ENCODE measurements around the gene PKDCC. TPM values are rescaled to one million over a fixed set of nuclear protein-coding genes. Genes with fewer than 3 reads are reported as not detected.

PKDCC gene
- total and polyA plus RNA-seq, 2 of the 8 experiments (the other 6 are each of a cell fraction or from before 2014, with no cell fraction given), result 49.9 to 80.1 TPM

- no peak overlapping the region for H2BK120ac ChIP-seq (replicated peaks; ENCODE audit: low read depth, low read length)
- DNase-seq (ENCODE audit: low read depth in 1 of 2, low spot score in 2 of 2) (no peak), FAIRE-seq (no peak)
- no peak overlapping the region for H2BK20ac ChIP-seq (ENCODE audit: low read length)
- H3K9me3 ChIP-seq (ENCODE audit: insufficient read depth in 2 of 2, low read depth in 1 of 2, low read length in 1 of 2), result no peaks in the 10 kb centered on the region
- no peak overlapping the region for H3K4ac ChIP-seq (replicated peaks; ENCODE audit: insufficient read length, low read depth, low read length)
- peaks cover 0 to 11% (median 4%) of the 10 kb centered on the region in 4 experiments; a peak in 5 of 8 replicates for H3K36me3 ChIP-seq (ENCODE audit: control insufficient read depth in 2 of 4, insufficient read depth in 4 of 4, low read length in 3 of 4)
- H2AK5ac ChIP-seq (ENCODE audit: low read depth, low read length), result no peak overlapping the region
- H3K79me2 ChIP-seq (ENCODE audit: control insufficient read depth in 1 of 2, insufficient read depth in 2 of 2, low read length in 2 of 2), result no peaks in the 10 kb centered on the region
- no peaks in the 10 kb centered on the region for H3K79me1 ChIP-seq (ENCODE audit: low read depth, low read length)
- no peaks in the 10 kb centered on the region for H4K20me1 ChIP-seq (replicated peaks in 1 of 2; ENCODE audit: control insufficient read depth in 1 of 2, insufficient read depth in 2 of 2, low read length in 2 of 2)
- H2BK15ac ChIP-seq (ENCODE audit: low read length), result no peak overlapping the region
- H3K4me3 ChIP-seq (ENCODE audit: extremely low read depth in 1 of 4, insufficient read depth in 2 of 4, low read depth in 3 of 4, low read length in 4 of 4), result no peak overlapping the region
- H3K56ac ChIP-seq (replicated peaks; ENCODE audit: insufficient read length, low read depth, low read length), result no peak overlapping the region
- H4K91ac ChIP-seq (replicated peaks; ENCODE audit: insufficient read length, low read length), result no peak overlapping the region
- no peak overlapping the region for H2BK5ac ChIP-seq (ENCODE audit: low read depth, low read length)
- no peak overlapping the region for H3K23ac ChIP-seq (ENCODE audit: insufficient read length)
- H3K23me2 ChIP-seq (ENCODE audit: low read depth, low read length), result 0 out of 2 replicates have a peak, but pooled peaks cover 2% of the 10 kb centered on the region
- ChIA-PET CTCF (ENCODE audit: partially characterized antibody) (interaction anchor here (1.0 to 12.5 kb wide), 7 partner anchors 9 to 195 kb away, joined by 3 to 157 read pairs (median 3); no protein-coding TSS in a partner anchor), POLR2A (ENCODE audit: partially characterized antibody) (no interaction called here)
- H3K27ac ChIP-seq (ENCODE audit: low read depth, low read length), result no peak overlapping the region
- H3K9ac ChIP-seq (replicated peaks in 1 of 4; ENCODE audit: extremely low read depth in 1 of 4, low read depth in 3 of 4, low read length in 3 of 4), result no peak overlapping the region
- peaks cover 0 to 2% (median under 1%) of the 10 kb centered on the region in 4 experiments; a peak in 4 of 7 replicates for H3K4me1 ChIP-seq (replicated peaks in 1 of 4; ENCODE audit: control insufficient read depth in 3 of 4, insufficient read depth in 4 of 4, low read length in 3 of 4)
- 84% methylated on average over 5 of the region's 5 CpGs; no CpG with 5 or more reads in 1 of the 2 experiments for WGBS, 2 experiments (ENCODE audit: extremely low coverage in 1 of 2, insufficient coverage in 1 of 2, insufficient read length in 1 of 2, insufficient replicate concordance in 2 of 2, low coverage in 1 of 2, low lambda C conversion rate in 2 of 2, missing lambda C conversion rate in 1 of 2)
- H4K8ac ChIP-seq (ENCODE audit: extremely low read depth, insufficient read depth, low read length), result no peak overlapping the region
- no peak overlapping the region for H4K5ac ChIP-seq (ENCODE audit: insufficient read length, low read depth, low read length)
- no peaks in the 10 kb centered on the region; a peak in 1 of 7 replicates for H3K27me3 ChIP-seq (replicated peaks in 1 of 4; ENCODE audit: control insufficient read depth in 3 of 4, extremely low read depth in 1 of 4, insufficient read depth in 3 of 4, low read length in 3 of 4)
- H3K4me2 ChIP-seq (ENCODE audit: insufficient read depth in 1 of 2, low read depth in 2 of 2, low read length in 2 of 2), result no peak overlapping the region
- no peak overlapping the region for H3K14ac ChIP-seq (ENCODE audit: insufficient read length)
- no peak overlapping the region for H3K18ac ChIP-seq (ENCODE audit: extremely low read depth, low read length)
- H2AFZ ChIP-seq (ENCODE audit: low read length), result no peak overlapping the region
- H2BK12ac ChIP-seq (ENCODE audit: low read depth, low read length), result no peak overlapping the region
- TF ChIP-seq SRF (IDR thresholded peaks at IDR 0.05; ENCODE audit: low read depth, low read length), result no peak
- no peak for TF ChIP-seq EP300 (IDR thresholded peaks at IDR 0.05; ENCODE audit: borderline replicate concordance in 1 of 2, low read depth in 2 of 2, low read length in 2 of 2)
- no peak for TF ChIP-seq CTCF (IDR thresholded peaks at IDR 0.05; ENCODE audit: control extremely low read depth in 1 of 3, insufficient read depth in 1 of 3, low read depth in 1 of 3, low read length in 3 of 3)
Measured at GRCh38 chr2:42063431-42064171, 15.8 kb downstream of the PKDCC start.
